A673 (cell line): ENCODE measurements around the gene DLEC1. TPM values are rescaled to one million over a fixed set of nuclear protein-coding genes. Genes with fewer than 3 reads are reported as not detected.

Source experiments
- BruUV-seq: library from RNA; stranded (reverse); fragments of 400-500 nt; replicated peaks from 2 replicates; lab custom pipeline; 2021; lab: Mats Ljungman, UMichigan
- CTCF ChIA-PET: fragments of 300-600 bp; sonication (Branson Sonifier 250); formaldehyde crosslinking; loops from one replicate; lab custom pipeline; 2022; ENCODE audit warnings: antibody characterized with exemption; lab: Charles Lee
- POLR2A ChIA-PET: fragments of 300-600 bp; sonication (Branson Sonifier 250); formaldehyde crosslinking; loops from one replicate; lab custom pipeline; 2022; ENCODE audit warnings: antibody characterized with exemption; ENCODE audit not compliant: low non-redundant PET; lab: Charles Lee
- DNase-seq: peaks from one replicate; pipeline ENCODE4 v3.0.0-alpha.2; 2015; ENCODE audit warnings: low spot score
- H3K27ac ChIP-seq: fragments of 200-600 bp; sonication (generic); 2 replicates; pipeline ENCODE4 v1.5.1; 2016; ENCODE audit warnings: mixed run types, low read depth, mild to moderate bottlenecking, mixed read lengths, antibody characterized with exemption, low read length; ENCODE audit not compliant: poor library complexity, severe bottlenecking
- H3K27me3 ChIP-seq: fragments of 200-600 bp; sonication (generic); replicated peaks from 2 replicates; pipeline ENCODE4 v1.6.1; 2017; ENCODE audit warnings: mixed run types, low read depth, mild to moderate bottlenecking, mixed read lengths, antibody characterized with exemption, low read length; ENCODE audit not compliant: insufficient read depth, poor library complexity
- H3K36me3 ChIP-seq: fragments of 200-600 bp; sonication (generic); 2 replicates; pipeline ENCODE4 v1.6.1; 2016; ENCODE audit warnings: mixed run types, mild to moderate bottlenecking, mixed read lengths, antibody characterized with exemption, low read length; ENCODE audit not compliant: insufficient read depth, poor library complexity, severe bottlenecking
- H3K4me1 ChIP-seq: fragments of 200-600 bp; sonication (generic); 2 replicates; pipeline ENCODE4 v1.6.1; 2017; ENCODE audit warnings: mixed run types, mild to moderate bottlenecking, mixed read lengths, antibody characterized with exemption, low read length; ENCODE audit not compliant: insufficient read depth, poor library complexity, severe bottlenecking
- H3K4me3 ChIP-seq: fragments of 200-600 bp; sonication (generic); 2 replicates; pipeline ENCODE4 v1.5.1; 2016; ENCODE audit warnings: low read depth, mixed run types, mild to moderate bottlenecking, mixed read lengths, low read length; ENCODE audit not compliant: poor library complexity, severe bottlenecking
- H3K9me3 ChIP-seq: fragments of 200-600 bp; sonication (generic); 2 replicates; pipeline ENCODE4 v1.6.1; 2016; ENCODE audit warnings: mixed run types, low read depth, mild to moderate bottlenecking, mixed read lengths, antibody characterized with exemption, low read length; ENCODE audit not compliant: poor library complexity, severe bottlenecking
- CTCF ChIP-seq: fragments of 300-800, 200-600 bp; sonication (generic); conservative IDR thresholded peaks from 2 replicates; pipeline ENCODE4 v1.5.1; 2017; ENCODE audit warnings: low read depth, mild to moderate bottlenecking, antibody characterized with exemption, low read length, moderate library complexity, mixed read lengths
- EZH2 ChIP-seq: fragments of 200-600 bp; sonication (generic); IDR thresholded peaks from 2 replicates; pipeline ENCODE4 v1.6.1; 2017; ENCODE audit warnings: borderline replicate concordance, low read depth, mild to moderate bottlenecking, mixed read lengths, antibody characterized with exemption, low read length; ENCODE audit not compliant: poor library complexity, severe bottlenecking
- intact Hi-C: fragments of 100-400 bp; cut with micrococcal nuclease; formaldehyde crosslinking; loops from one replicate; pipeline ENCODE4 v1.10.0; 2022; ENCODE audit not compliant: unreplicated experiment
- total RNA-seq: library from RNA; stranded (reverse); gene quantifications from 2 replicates; pipeline ENCODE4 v1.2.3, GENCODE V29; 2021

Gene DLEC1
- total RNA-seq, 1 experiment from 2014 or later = not detected

- TF ChIP-seq EZH2 (no peak), CTCF (no peak)
- H3K27me3 ChIP-seq = no peaks in the 10 kb centered on the region
- no TSS peak for BruUV-seq
- no peaks in the 10 kb centered on the region for H3K9me3 ChIP-seq
- no peaks in the 10 kb centered on the region for H3K36me3 ChIP-seq
- H3K4me1 ChIP-seq = peaks cover 5% of the 10 kb centered on the region
- intact Hi-C loops = no loop called here
- DNase-seq = no peak
- ChIA-PET CTCF (interaction anchor here (0.9 kb wide), 1 partner anchor 27 kb away, joined by 3 read pairs; no protein-coding TSS in a partner anchor), POLR2A (no interaction called here)
- H3K4me3 ChIP-seq = peak overlapping the region; percentile 57
- peak overlapping the region; percentile 54 for H3K27ac ChIP-seq
These were observed 44.4 kb upstream of the DLEC1 start for GRCh38 chr3:37994639-37994972.

DNA sequence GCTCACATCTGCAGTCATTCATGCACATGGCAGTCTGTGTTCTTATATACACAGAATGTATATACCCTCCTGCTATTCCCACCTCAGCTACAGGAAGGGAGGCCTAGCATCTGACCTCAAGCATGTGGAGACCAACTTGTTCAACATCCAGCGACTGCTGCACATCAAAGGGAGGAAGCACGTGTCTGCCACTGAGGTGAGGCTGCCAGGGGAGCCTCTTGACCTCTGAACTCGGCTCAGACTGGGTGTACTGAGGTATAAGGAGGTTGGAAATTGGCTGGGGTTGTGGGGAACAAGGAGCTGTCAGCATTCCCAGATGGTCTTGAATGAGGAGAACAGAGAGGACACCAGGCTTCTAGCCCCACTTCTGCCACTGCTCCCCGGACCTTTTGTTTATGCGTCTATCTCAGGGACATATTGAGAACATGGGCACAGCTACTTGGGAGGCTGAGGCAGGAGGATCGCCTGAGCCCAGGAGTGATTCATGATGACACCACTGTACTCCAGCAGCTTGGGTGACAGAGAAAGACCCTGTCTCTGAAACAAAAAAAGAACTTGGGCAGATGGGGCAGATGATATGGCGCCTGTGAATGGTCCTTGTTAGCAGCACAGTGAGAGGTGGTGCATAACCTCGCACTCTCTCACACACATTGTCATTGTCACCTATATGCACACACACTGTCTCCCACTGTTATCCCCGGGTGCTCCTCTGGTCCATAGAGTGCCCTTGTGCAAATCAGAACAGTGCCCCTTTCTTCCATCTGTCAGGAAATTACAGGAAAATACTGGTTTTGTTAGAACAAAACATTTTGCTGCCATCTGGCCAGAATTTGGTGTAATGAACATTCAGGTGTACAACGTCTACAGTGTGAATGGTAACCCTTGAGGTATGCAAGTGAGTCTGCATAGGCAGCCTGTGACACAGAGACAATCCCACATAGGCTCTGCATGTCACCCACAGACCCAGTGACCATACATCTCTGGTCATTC lies 43.1 kb upstream of the DLEC1 start:
- ChIA-PET POLR2A (no interaction called here), CTCF (interaction anchor here (0.6 to 1.1 kb wide), 4 partner anchors 16 to 336 kb away, joined by 3 to 8 read pairs (median 5); no protein-coding TSS in a partner anchor)
- H3K27me3 ChIP-seq = no peaks in the 10 kb centered on the region
- BruUV-seq = no TSS peak
- H3K9me3 ChIP-seq = no peaks in the 10 kb centered on the region
- no peak for DNase-seq
- peaks cover 5% of the 10 kb centered on the region for H3K4me1 ChIP-seq
- no peak for TF ChIP-seq CTCF
- no peak for TF ChIP-seq EZH2
- no peaks in the 10 kb centered on the region for H3K36me3 ChIP-seq
- H3K4me3 ChIP-seq = no peak overlapping the region
- intact Hi-C loops = no loop called here
- H3K27ac ChIP-seq = no peak overlapping the region

- Histone ChIP-seq H3K9me3 (no peaks in the 10 kb centered on the region), H3K36me3 (no peaks in the 10 kb centered on the region), H3K4me3 (no peak overlapping the region), H3K27me3 (no peaks in the 10 kb centered on the region), H3K4me1 (peaks cover 5% of the 10 kb centered on the region), H3K27ac (no peak overlapping the region)
- ChIA-PET CTCF (interaction anchor here (0.6 to 1.1 kb wide), 5 partner anchors 15 to 335 kb away, joined by 3 to 8 read pairs (median 5); no protein-coding TSS in a partner anchor), POLR2A (no interaction called here)
- intact Hi-C loops = no loop called here
- peak; percentile 73 for DNase-seq
- peak; percentile 70 for TF ChIP-seq CTCF
- no peak for TF ChIP-seq EZH2
- BruUV-seq = no TSS peak
These were observed 42.2 kb upstream of the DLEC1 start for GRCh38 chr3:37996785-37997301.
